Metanephros (tissue), 1 donor: Measurements from ENCODE around the gene SLC25A52. TPM values are rescaled to one million over a fixed set of nuclear protein-coding genes. Genes with fewer than 3 reads are reported as not detected.

ENCODE experiments used
- total RNA-seq: library from RNA; depleted of rRNA; stranded (reverse); fragments of >200 nt; gene quantifications from one replicate; pipeline ENCODE4 v1.2.3, GENCODE V29; 2014

The SLC25A52 gene
- 0.88 TPM for total RNA-seq

GRCh38 chr18:31760695-31761094, at the start of gene SLC25A52:
Gene SLC25A52 (minus strand): TSS chr18:31760880. CDS start chr18:31760661, 219 bp downstream.

Other genes with a start within 250 kb of the SLC25A52 start
- gene TTR, start 169.0 kb downstream of the SLC25A52 start, total RNA-seq, result 0.35 TPM
- gene B4GALT6, start 76.3 kb downstream of the SLC25A52 start, total RNA-seq, result 5.7 TPM
- 63.4 TPM for gene TRAPPC8, start 182.2 kb upstream of the SLC25A52 start, total RNA-seq